Measurements from ENCODE around the gene CNTNAP2. TPM values are rescaled to one million over a fixed set of nuclear protein-coding genes. Genes with fewer than 3 reads are reported as not detected.

Gene CNTNAP2
- total RNA-seq, 1 donor from 2014 or later: 9.2 TPM

DNA sequence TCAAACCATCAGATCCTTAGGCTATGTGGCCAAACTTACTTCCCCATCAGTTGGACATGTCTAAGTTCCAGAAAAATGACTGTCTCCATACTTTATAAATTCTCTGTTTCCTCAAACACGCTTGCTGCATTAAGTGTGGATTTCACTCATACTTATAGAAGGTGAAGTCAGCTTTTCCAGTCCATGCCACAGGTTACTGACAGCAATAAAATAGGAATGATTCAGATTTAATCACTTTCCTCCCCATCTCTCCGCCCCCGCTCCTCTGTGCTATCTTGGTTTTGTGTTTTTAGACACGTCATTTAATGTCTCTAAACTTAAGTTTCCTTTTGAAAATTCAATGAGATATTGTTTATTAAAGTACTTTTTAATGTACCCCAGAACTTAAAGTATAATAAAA lies 1376.0 kb downstream of the CNTNAP2 start:
- TF ChIP-seq, protein P1, sequence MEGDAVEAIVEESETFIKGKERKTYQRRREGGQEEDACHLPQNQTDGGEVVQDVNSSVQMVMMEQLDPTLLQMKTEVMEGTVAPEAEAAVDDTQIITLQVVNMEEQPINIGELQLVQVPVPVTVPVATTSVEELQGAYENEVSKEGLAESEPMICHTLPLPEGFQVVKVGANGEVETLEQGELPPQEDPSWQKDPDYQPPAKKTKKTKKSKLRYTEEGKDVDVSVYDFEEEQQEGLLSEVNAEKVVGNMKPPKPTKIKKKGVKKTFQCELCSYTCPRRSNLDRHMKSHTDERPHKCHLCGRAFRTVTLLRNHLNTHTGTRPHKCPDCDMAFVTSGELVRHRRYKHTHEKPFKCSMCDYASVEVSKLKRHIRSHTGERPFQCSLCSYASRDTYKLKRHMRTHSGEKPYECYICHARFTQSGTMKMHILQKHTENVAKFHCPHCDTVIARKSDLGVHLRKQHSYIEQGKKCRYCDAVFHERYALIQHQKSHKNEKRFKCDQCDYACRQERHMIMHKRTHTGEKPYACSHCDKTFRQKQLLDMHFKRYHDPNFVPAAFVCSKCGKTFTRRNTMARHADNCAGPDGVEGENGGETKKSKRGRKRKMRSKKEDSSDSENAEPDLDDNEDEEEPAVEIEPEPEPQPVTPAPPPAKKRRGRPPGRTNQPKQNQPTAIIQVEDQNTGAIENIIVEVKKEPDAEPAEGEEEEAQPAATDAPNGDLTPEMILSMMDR (conservative IDR thresholded peaks at IDR 0.05; ENCODE audit: low read depth, low read length): no peak
- H3K4me3 ChIP-seq (ENCODE audit: low read depth, low read length): no peak overlapping the region
- DNase-seq (ENCODE audit: low read depth): no peak

DNA sequence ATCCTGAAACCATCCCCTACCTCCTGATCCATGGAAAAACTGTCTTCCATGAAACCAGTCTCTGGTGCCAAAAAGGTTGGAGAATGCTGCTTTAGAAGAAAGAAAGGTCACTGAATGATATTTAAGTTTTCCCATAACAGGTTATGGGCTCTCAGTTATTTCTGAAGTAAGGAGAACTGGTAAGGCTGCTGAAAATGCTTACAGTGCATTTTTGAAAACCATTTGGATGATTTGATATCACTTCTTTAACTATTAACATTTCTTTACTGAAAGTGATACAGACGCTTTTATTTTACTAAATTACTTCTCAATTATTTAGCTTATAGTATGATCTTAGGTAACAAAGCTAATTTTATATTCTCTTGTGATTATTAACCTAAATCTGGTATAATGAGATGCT lies 1379.6 kb downstream of the CNTNAP2 start:
- no peak for DNase-seq (ENCODE audit: low read depth)
- TF ChIP-seq, protein P1 (conservative IDR thresholded peaks at IDR 0.05; ENCODE audit: low read depth, low read length): no peak

DNA sequence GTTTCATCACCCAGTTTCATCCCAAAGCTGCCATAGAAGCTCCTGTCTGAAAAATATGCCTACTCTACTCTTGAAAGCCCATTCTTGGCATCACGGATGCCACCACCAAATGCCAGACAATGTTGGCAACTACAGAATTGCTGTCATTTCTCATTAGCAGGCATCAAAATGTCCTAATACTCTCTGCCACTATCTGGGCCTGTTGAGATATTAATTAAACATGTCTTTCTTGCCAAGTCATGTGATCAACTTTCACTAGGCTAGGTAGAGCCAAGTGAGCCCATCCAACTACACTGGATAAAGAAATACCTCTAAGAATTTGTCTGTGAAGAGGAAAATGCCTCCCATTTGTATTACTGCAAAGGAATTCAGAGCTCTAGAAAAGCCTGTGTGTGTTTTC lies 1380.6 kb downstream of the CNTNAP2 start:
- no peak overlapping the region for H3K4me3 ChIP-seq (ENCODE audit: low read depth, low read length)
- TF ChIP-seq, protein P1 (conservative IDR thresholded peaks at IDR 0.05; ENCODE audit: low read depth, low read length): no peak
- no peak for DNase-seq (ENCODE audit: low read depth)

More for the DNA sequence above, 1379.6 kb downstream of the CNTNAP2 start:
- H3K4me3 ChIP-seq (ENCODE audit: low read depth, low read length): no peak overlapping the region

DNA sequence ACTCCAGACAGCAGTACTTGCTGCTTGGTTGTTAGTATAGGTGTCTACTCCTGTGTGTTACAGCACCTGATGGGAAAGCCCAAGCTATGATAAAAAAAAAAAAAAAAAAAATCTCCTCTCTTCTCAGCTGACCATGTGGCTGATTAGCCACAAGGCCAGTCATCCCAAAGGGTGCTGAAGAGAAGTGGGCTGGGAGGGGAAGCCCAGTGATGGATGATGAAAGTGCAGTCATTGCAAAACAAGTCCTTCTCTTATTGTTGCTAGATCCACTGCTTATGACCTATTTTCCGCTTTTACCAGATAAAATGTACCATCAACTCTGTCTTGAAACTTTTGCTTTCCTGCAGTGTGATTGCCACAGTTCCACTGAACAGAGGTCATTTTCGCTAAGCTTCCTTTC lies 1381.5 kb downstream of the CNTNAP2 start:
- TF ChIP-seq, protein P1 (conservative IDR thresholded peaks at IDR 0.05; ENCODE audit: low read depth, low read length): no peak
- no peak overlapping the region for H3K4me3 ChIP-seq (ENCODE audit: low read depth, low read length)
- DNase-seq (ENCODE audit: low read depth): no peak

DNA sequence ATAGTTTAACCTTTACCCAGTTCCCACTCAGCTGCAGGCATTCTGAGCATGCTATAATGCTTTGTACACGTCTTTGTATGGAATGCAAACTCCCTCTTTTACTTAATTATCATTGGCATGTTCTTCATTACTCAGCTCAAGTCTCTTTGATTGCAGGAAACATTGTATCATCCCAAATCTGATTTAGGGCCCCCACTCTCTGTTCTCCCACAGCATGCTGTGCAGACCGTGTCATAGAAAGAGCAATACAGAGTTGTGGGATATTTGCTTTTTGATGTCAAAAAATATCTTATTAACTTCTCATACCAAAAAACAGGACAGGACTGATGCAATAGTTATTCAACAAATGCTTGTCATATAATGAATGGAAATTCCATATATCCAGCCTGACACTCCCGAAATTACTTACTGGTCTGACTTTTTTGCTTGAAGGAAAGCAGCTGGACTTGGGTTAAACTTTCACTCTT lies 1392.5 kb downstream of the CNTNAP2 start:
- TF ChIP-seq, protein P1 (conservative IDR thresholded peaks at IDR 0.05; ENCODE audit: low read depth, low read length): no peak
- H3K4me3 ChIP-seq (ENCODE audit: low read depth, low read length): no peak overlapping the region
- no peak for DNase-seq (ENCODE audit: low read depth)

DNA sequence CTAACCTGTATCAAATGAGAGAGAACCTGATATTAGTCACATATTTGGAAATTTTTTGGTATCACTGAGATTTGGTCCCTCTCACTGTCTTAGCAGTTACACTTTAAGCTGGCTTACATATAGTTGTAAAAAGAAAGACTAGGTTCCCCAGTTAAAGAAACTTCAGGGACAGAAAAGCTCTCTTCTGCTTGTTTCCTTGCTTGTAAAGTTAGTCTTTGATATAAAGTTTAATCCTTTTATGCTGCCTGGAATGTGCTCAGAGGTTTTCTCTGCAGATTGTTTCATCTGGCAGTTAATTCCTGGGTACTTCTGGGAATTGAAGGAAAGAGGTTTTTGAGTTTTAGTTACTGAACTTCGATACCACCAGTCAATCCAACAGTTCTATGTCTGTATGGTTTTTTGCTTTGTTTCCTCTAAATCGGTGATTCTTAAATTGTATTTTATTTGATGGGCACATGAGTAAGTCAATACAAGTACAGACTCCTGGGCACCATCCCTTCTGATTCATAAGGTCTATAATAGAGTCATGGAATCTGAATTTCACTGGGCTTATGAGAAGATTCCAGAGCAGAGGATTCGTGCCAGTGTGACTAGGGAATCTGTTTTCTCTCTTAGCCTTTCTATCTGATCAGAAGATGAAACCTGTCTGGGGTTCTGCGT lies 1393.1 kb downstream of the CNTNAP2 start:
- DNase-seq (ENCODE audit: low read depth): no peak
- no peak overlapping the region for H3K4me3 ChIP-seq (ENCODE audit: low read depth, low read length)
- TF ChIP-seq, protein P1 (conservative IDR thresholded peaks at IDR 0.05; ENCODE audit: low read depth, low read length): no peak

DNA sequence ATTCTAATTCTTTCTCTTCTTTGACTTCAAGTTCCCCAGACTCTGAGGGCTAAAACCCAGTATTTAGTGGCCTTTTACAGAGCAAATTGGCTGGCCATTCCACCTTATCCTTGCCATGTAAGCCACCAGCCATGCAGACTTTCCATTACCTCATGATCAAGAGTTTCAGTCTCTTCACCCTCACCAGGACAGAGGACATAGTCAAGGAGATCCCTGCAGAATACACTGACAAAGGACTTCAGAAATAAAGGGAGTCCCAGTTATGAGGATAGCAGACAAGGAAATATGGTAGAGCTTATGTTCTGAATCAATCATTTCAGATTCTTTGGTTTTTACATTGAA lies 1393.6 kb downstream of the CNTNAP2 start:
- TF ChIP-seq, protein P1 (conservative IDR thresholded peaks at IDR 0.05; ENCODE audit: low read depth, low read length): no peak
- no peak for DNase-seq (ENCODE audit: low read depth)
- no peak overlapping the region for H3K4me3 ChIP-seq (ENCODE audit: low read depth, low read length)
